ENCODE results near the gene ZBTB24. TPM values are rescaled to one million over a fixed set of nuclear protein-coding genes. Genes with fewer than 3 reads are reported as not detected.

The ZBTB24 gene
- total RNA-seq, result 10 to 100 TPM in 2 of 4 donors, 1 to 10 TPM in 2; 7.0 to 10.9 (median 9.0) TPM

- TF ChIP-seq CTCF (IDR thresholded peaks at IDR 0.05; ENCODE audit: low read depth), result no peak
Measured at GRCh38 chr6:109482905-109483734, at the start of gene ZBTB24. TSS of gene ZBTB24 (minus strand) at chr6:109483219. CDS start at chr6:109482026, 1,193 bp downstream.

DNA sequence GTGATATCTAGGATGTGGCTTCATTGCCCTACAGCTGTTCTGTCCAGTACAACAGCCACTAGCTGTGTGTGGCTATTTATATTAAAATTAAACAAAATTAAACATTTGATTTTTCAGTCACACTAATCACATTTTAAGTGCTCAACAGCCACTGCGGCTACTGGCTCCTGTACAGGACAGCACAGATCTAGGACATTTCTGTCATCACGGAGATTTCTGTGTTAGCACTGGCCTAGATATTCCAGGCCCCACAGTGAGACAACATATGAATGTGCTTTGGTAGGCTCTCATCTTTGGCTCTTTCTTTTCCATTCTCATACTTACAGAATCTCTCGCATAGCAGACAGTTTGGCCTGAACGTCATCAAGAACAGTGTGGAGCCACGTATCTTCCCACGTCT, 48.4 kb upstream of the ZBTB24 start:
- TF ChIP-seq CTCF (IDR thresholded peaks at IDR 0.05; ENCODE audit: low read depth), result no peak

- no peak for TF ChIP-seq CTCF (IDR thresholded peaks at IDR 0.05; ENCODE audit: low read depth)
Measured at GRCh38 chr6:109527989-109528388, 45.0 kb upstream of the ZBTB24 start.

- TF ChIP-seq CTCF (IDR thresholded peaks at IDR 0.05; ENCODE audit: low read depth), result no peak
Measured at GRCh38 chr6:109526905-109527628, 44.0 kb upstream of the ZBTB24 start.

DNA sequence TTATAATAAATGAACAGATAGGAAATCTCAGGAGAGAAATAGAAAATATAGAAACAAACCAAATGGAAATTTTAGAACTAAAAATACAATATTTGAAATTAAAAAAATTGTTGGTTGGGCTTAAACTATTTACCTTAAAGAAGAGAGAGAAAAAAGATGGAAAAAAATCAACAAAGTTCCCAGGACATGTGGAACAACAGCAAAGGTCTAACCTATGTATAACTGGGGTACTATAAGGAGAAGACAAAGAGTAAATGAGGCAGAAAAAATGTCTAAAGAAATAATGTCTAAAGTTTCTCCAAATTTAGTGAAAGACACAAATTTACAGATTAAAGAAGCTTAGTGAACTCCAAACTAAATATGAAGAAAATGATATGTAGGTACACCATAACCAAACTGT, 41.1 kb upstream of the ZBTB24 start:
- TF ChIP-seq CTCF (IDR thresholded peaks at IDR 0.05; ENCODE audit: low read depth), result no peak

DNA sequence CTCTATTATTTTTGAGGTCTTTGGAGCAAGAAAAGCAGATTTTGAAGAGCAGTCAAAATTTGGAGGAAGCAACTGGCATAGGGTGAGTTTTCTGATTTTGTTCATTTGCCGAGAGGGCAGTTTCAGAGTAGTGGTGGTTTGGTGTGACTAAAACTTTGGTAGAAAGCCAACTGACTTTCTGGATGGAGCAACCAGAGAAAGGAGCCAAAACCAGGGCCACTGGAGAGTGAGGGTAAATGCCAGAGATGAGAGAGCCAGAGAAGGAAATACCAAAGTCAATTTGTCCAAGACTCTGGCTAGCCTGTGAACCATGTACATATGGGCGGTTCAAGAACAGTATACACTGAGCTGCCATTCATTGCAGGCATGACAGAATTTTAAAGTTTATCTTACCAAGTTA, 40.5 kb upstream of the ZBTB24 start:
- TF ChIP-seq CTCF (IDR thresholded peaks at IDR 0.05; ENCODE audit: low read depth), result no peak

GRCh38 chr6:109521080-109521479, 38.1 kb upstream of the ZBTB24 start:
- TF ChIP-seq CTCF (IDR thresholded peaks at IDR 0.05; ENCODE audit: low read depth), result no peak
